GM23338 (cell line): ENCODE data around the gene PSMA2. TPM values are rescaled to one million over a fixed set of nuclear protein-coding genes. Genes with fewer than 3 reads are reported as not detected.

Experiments
- ATAC-seq: fragments of 200-7000 bp; cut with Tn5 transposase; 3 replicates; pipeline ENCODE4 v1.9.1; 2020
- DNase-seq: peaks from one replicate; pipeline ENCODE4 v3.0.0-alpha.2; 2015; ENCODE audit warnings: low spot score
- H2AFZ ChIP-seq: fragments of 200-600 bp; sonication (generic); 2 replicates; pipeline ENCODE4 v1.8.0; 2016; ENCODE audit warnings: antibody characterized with exemption, mild to moderate bottlenecking, moderate library complexity
- H3F3A ChIP-seq: fragments of 200-600 bp; sonication (generic); replicated peaks from 2 replicates; pipeline ENCODE4 v1.8.0; 2017; ENCODE audit warnings: antibody characterized with exemption, mixed run types, low read depth
- H3K27ac ChIP-seq: fragments of 200-600 bp; sonication (generic); 2 replicates; pipeline ENCODE4 v1.6.1; 2016; ENCODE audit warnings: low read depth
- H3K27me3 ChIP-seq: fragments of 200-600 bp; sonication (generic); 2 replicates; pipeline ENCODE4 v1.8.0; 2016; ENCODE audit warnings: mild to moderate bottlenecking, mixed run types, moderate library complexity; ENCODE audit not compliant: insufficient read depth
- H3K36me3 ChIP-seq: fragments of 200-600 bp; sonication (generic); 2 replicates; pipeline ENCODE4 v1.8.0; 2016; ENCODE audit warnings: mild to moderate bottlenecking; ENCODE audit not compliant: insufficient read depth
- H3K4me1 ChIP-seq: fragments of 200-600 bp; sonication (generic); 2 replicates; pipeline ENCODE4 v1.8.0; 2016; ENCODE audit warnings: mild to moderate bottlenecking, moderate library complexity; ENCODE audit not compliant: insufficient read depth
- H3K4me2 ChIP-seq: fragments of 200-600 bp; sonication (generic); 2 replicates; pipeline ENCODE4 v1.7.1; 2017; ENCODE audit warnings: mixed run types
- H3K4me3 ChIP-seq: fragments of 200-600 bp; sonication (generic); 2 replicates; pipeline ENCODE4 v1.6.1; 2016; ENCODE audit warnings: mixed run types
- H3K79me2 ChIP-seq: fragments of 200-600 bp; sonication (generic); replicated peaks from 2 replicates; pipeline ENCODE4 v1.8.0; 2017; ENCODE audit warnings: mild to moderate bottlenecking; ENCODE audit not compliant: insufficient read depth
- H3K9me2 ChIP-seq: fragments of 200-600 bp; sonication (generic); 2 replicates; pipeline ENCODE4 v1.8.0; 2017; ENCODE audit not compliant: insufficient read depth
- H4K20me1 ChIP-seq: fragments of 200-600 bp; sonication (generic); replicated peaks from 2 replicates; pipeline ENCODE4 v1.8.0; 2017; ENCODE audit warnings: mild to moderate bottlenecking; ENCODE audit not compliant: insufficient read depth
- H3K27ac Mint-ChIP-seq: 2 replicates; pipeline ENCODE4 v1.8.0; 2020; ENCODE audit warnings: inconsistent platforms, mild to moderate bottlenecking, moderate library complexity, mixed read lengths
- H3K27me3 Mint-ChIP-seq: 3 replicates; pipeline ENCODE4 v1.8.0; 2022; ENCODE audit warnings: low read depth, mild to moderate bottlenecking, moderate library complexity, mixed read lengths, inconsistent platforms; ENCODE audit not compliant: insufficient read depth, poor library complexity
- H3K36me3 Mint-ChIP-seq: 3 replicates; pipeline ENCODE4 v1.8.0; 2021; ENCODE audit warnings: low read depth, mild to moderate bottlenecking, inconsistent platforms, moderate library complexity, mixed read lengths
- H3K4me1 Mint-ChIP-seq: 3 replicates; pipeline ENCODE4 v1.8.0; 2020; ENCODE audit warnings: mild to moderate bottlenecking, inconsistent platforms, mixed read lengths
- H3K4me3 Mint-ChIP-seq: 3 replicates; pipeline ENCODE4 v1.8.0; 2021; ENCODE audit warnings: moderate library complexity, mild to moderate bottlenecking, inconsistent platforms, mixed read lengths
- H3K9me3 Mint-ChIP-seq: 3 replicates; pipeline ENCODE4 v1.8.0; 2020; ENCODE audit warnings: moderate library complexity, mild to moderate bottlenecking, inconsistent platforms, mixed read lengths
- CREB1 ChIP-seq: fragments of 250-450 bp; sonication (Bioruptor Pico); IDR thresholded peaks from 2 replicates; pipeline ENCODE4 v1.5.0; 2020; ENCODE audit warnings: low read depth, mild to moderate bottlenecking, moderate library complexity
- CTCF ChIP-seq, 2 experiments: fragments of 200-600 bp in 1 of 2; sonication (generic) in 1 of 2; conservative IDR thresholded peaks; 2 replicates each; pipeline versions ENCODE4 v1.5.1 to v1.6.1; 2016 to 2017; ENCODE audit warnings: antibody characterized with exemption in 2 of 2, low read depth in 2 of 2, mild to moderate bottlenecking in 2 of 2, moderate library complexity in 1 of 2
- ETS1 ChIP-seq: IDR thresholded peaks from 2 replicates; pipeline ENCODE4 v1.6.1; 2016; ENCODE audit warnings: antibody characterized with exemption
- EZH2 ChIP-seq: fragments of 200-600 bp; sonication (generic); IDR thresholded peaks from one replicate; pipeline ENCODE4 v1.8.0; 2017; ENCODE audit warnings: antibody characterized with exemption, mild to moderate bottlenecking, low read depth; ENCODE audit not compliant: unreplicated experiment
- EZH2phosphoT487 ChIP-seq: fragments of 200-600 bp; sonication (generic); IDR thresholded peaks from one replicate; pipeline ENCODE4 v1.8.1; 2018; ENCODE audit warnings: antibody characterized with exemption; ENCODE audit not compliant: unreplicated experiment
- JUNB ChIP-seq: IDR thresholded peaks from one replicate; pipeline ENCODE4 v1.6.1; 2016; ENCODE audit warnings: antibody characterized with exemption; ENCODE audit not compliant: unreplicated experiment
- NANOG ChIP-seq: IDR thresholded peaks from 2 replicates; pipeline ENCODE4 v1.6.1; 2016; ENCODE audit warnings: antibody characterized with exemption, borderline replicate concordance
- POLR2AphosphoS5 ChIP-seq: IDR thresholded peaks from 2 replicates; pipeline ENCODE4 v1.6.1; 2016; ENCODE audit warnings: antibody characterized with exemption, low read depth
- REST ChIP-seq: IDR thresholded peaks from one replicate; pipeline ENCODE4 v1.6.1; 2018; ENCODE audit warnings: antibody characterized with exemption; ENCODE audit not compliant: unreplicated experiment
- STAT1 ChIP-seq: IDR thresholded peaks from one replicate; pipeline ENCODE4 v1.6.1; 2016; ENCODE audit warnings: antibody characterized with exemption; ENCODE audit not compliant: unreplicated experiment
- ZNF114 ChIP-seq: fragments of 250-450 bp; sonication (Bioruptor Pico); IDR thresholded peaks from 2 replicates; pipeline ENCODE4 v1.5.0; 2020; ENCODE audit warnings: mild to moderate bottlenecking, moderate library complexity
- ZNF331 ChIP-seq: fragments of 250-450 bp; sonication (Bioruptor Pico); IDR thresholded peaks from 2 replicates; pipeline ENCODE4 v1.5.0; 2020; ENCODE audit warnings: low read depth, mild to moderate bottlenecking, moderate library complexity
- polyA plus RNA-seq: library from polyadenylated mRNA; unstranded; fragments of >200 nt; fragmentation: Nextera tagmentation; extraction: Ambion mirVana; gene quantifications from 2 replicates; pipeline ENCODE4 v1.2.1, GENCODE V29; 2016
- total RNA-seq: library from RNA; depleted of rRNA; stranded (reverse); fragments of >200 nt; shearing (Covaris generic); gene quantifications from 2 replicates; pipeline ENCODE4 v1.2.3, GENCODE V29; 2014

PSMA2 gene
- total and polyA plus RNA-seq, 2 experiments from 2014 or later: 178 to 678 TPM

GRCh38 chr7:42961170-42961569, 29.2 kb upstream of the PSMA2 start (continued):
- TF ChIP-seq CTCF (conservative IDR thresholded peaks at IDR 0.05; ENCODE audit: low read depth in 2 of 2): no peak
- no peak for TF ChIP-seq JUNB
- no peak for TF ChIP-seq REST
- no peak for TF ChIP-seq EZH2
- no peak for TF ChIP-seq CREB1 (CRISPR knock-in tag)
- TF ChIP-seq POLR2AphosphoS5: no peak
- no peak for TF ChIP-seq ZNF331 (CRISPR knock-in tag)
- TF ChIP-seq NANOG: no peak
- TF ChIP-seq ZNF114 (CRISPR knock-in tag): no peak
- no peak for TF ChIP-seq EZH2phosphoT487
- no peak for TF ChIP-seq STAT1

DNA sequence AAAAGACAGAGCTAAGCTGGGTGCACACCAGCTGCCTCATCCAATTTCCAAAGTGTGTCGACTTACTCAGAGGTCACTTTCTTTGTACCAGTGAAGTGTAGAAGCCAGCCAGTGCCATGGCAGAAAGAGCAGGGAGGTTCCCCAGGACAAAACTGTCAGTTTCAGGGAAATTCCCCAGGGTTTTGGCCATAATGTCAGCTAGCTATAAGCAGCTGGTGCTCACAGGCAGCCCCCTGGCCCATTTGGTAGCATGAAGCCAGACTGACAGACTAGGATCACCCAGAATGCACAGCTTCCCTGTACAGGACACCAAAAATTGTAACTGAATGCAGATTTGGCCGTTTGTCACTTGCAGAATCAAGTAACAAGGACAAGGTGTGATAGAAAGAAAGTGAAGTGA, 28.8 kb upstream of the PSMA2 start:
- H3K27ac Mint-ChIP-seq: no peak overlapping the region
- DNase-seq: no peak
- H3K9me3 Mint-ChIP-seq: peaks cover 35% of the 10 kb centered on the region
- Histone ChIP-seq H3K27ac (no peak overlapping the region), H3K4me2 (no peak overlapping the region), H3K9me2 (no peaks in the 10 kb centered on the region), H3F3A (no peaks in the 10 kb centered on the region), H3K27me3 (no peaks in the 10 kb centered on the region), H3K4me3 (no peak overlapping the region), H3K79me2 (no peaks in the 10 kb centered on the region), H3K4me1 (peaks cover 22% of the 10 kb centered on the region; the same call in 1 of the 2 replicates), H2AFZ (no peak overlapping the region), H4K20me1 (no peaks in the 10 kb centered on the region), H3K36me3 (peaks cover 1% of the 10 kb centered on the region; the same call in 1 of the 2 replicates)
- peaks cover 16% of the 10 kb centered on the region; the same call in 1 of the 3 replicates for H3K36me3 Mint-ChIP-seq
- H3K4me3 Mint-ChIP-seq: no peak overlapping the region
- ATAC-seq: no peak
- H3K27me3 Mint-ChIP-seq: no peaks in the 10 kb centered on the region
- peaks cover 17% of the 10 kb centered on the region for H3K4me1 Mint-ChIP-seq
- TF ChIP-seq CTCF (conservative IDR thresholded peaks at IDR 0.05; ENCODE audit: low read depth in 2 of 2) (no peak), CREB1 (CRISPR knock-in tag) (no peak), EZH2 (no peak), ZNF331 (CRISPR knock-in tag) (no peak), ETS1 (no peak)
